GM12878 (cell line): ENCODE data around the gene ARID5B. TPM values are rescaled to one million over a fixed set of nuclear protein-coding genes. Genes with fewer than 3 reads are reported as not detected.

Experiments used
- ATAC-seq: fragments of 200-7000 bp; cut with Tn5 transposase; 3 replicates; pipeline ENCODE4 v1.9.1; 2020; ENCODE audit warnings: mild to moderate bottlenecking, moderate library complexity
- BruUV-seq: library from RNA; stranded (reverse); fragments of 400-500 nt; replicated peaks from 2 replicates; lab custom pipeline; 2021; lab: Mats Ljungman, UMichigan
- CTCF ChIA-PET: fragments of 300-600 bp; sonication (Branson Sonifier 250); formaldehyde crosslinking; extraction: SDS; loops from one replicate; lab custom pipeline; 2021; ENCODE audit warnings: inconsistent platforms; lab: Yijun Ruan, JAX
- POLR2A ChIA-PET: fragments of 350-600 bp; formaldehyde crosslinking; extraction: SDS; loops from one replicate; lab custom pipeline; 2021; ENCODE audit warnings: inconsistent platforms; lab: Charles Lee
- RAD21 ChIA-PET: fragments of 300-600 bp; sonication (Branson Sonifier 250); formaldehyde crosslinking; loops from one replicate; lab custom pipeline; 2023; ENCODE audit warnings: antibody characterized with exemption; ENCODE audit not compliant: unreplicated experiment; lab: Charles Lee
- SMC1A ChIA-PET: fragments of 300-600 bp; sonication (Branson Sonifier 250); formaldehyde crosslinking; loops from one replicate; lab custom pipeline; 2023; ENCODE audit not compliant: unreplicated experiment, uncharacterized antibody; lab: Charles Lee
- DNase-seq: peaks from one replicate; pipeline ENCODE4 v3.0.0-alpha.2; 2011; ENCODE audit warnings: low read depth, low spot score
- FAIRE-seq: peaks from 3 replicates; lab custom pipeline; 2011; peaks lifted over from hg19 to GRCh38; lab: Jason Lieb, UNC
- H2AFZ ChIP-seq: 2 replicates; pipeline ENCODE4 v1.6.0; 2011; ENCODE audit warnings: low read depth, low read length, control low read depth; ENCODE audit not compliant: control insufficient read depth
- H3K27ac ChIP-seq: 2 replicates; pipeline ENCODE4 v1.5.1; 2011; ENCODE audit warnings: control low read depth; ENCODE audit not compliant: control insufficient read depth, insufficient read depth
- H3K27me3 ChIP-seq, 2 experiments: replicated peaks in 1 of 2; 2 replicates each; pipeline versions ENCODE4 v1.6.0 to v1.6.1; 2011; ENCODE audit warnings: low read length in 1 of 2; ENCODE audit not compliant: control insufficient read depth in 2 of 2, insufficient read depth in 2 of 2
- H3K36me3 ChIP-seq, 2 experiments: 2 replicates each; pipeline ENCODE4 v1.5.1; 2011; ENCODE audit warnings: low read length in 1 of 2; ENCODE audit not compliant: control insufficient read depth in 2 of 2, insufficient read depth in 2 of 2
- H3K4me1 ChIP-seq: 2 replicates; pipeline ENCODE4 v1.6.1; 2011; ENCODE audit warnings: mild to moderate bottlenecking, low read length, moderate library complexity, mixed read lengths; ENCODE audit not compliant: control insufficient read depth, insufficient read depth
- H3K4me2 ChIP-seq: 2 replicates; pipeline ENCODE4 v1.6.0; 2011; ENCODE audit warnings: control low read depth; ENCODE audit not compliant: control insufficient read depth, insufficient read depth
- H3K4me3 ChIP-seq: fragments of 200-600 bp; sonication (generic); 2 replicates; pipeline ENCODE4 v1.5.1; 2016
- H3K79me2 ChIP-seq: 2 replicates; pipeline ENCODE4 v1.6.0; 2011; ENCODE audit warnings: low read length; ENCODE audit not compliant: control insufficient read depth, insufficient read depth
- H3K9ac ChIP-seq: 2 replicates; pipeline ENCODE4 v1.8.0; 2011; ENCODE audit warnings: low read length, control low read depth, mixed read lengths; ENCODE audit not compliant: control insufficient read depth, insufficient read depth
- H3K9me3 ChIP-seq: replicated peaks from 3 replicates; pipeline ENCODE4 v1.5.1; 2011; ENCODE audit warnings: mild to moderate bottlenecking, low read length; ENCODE audit not compliant: control insufficient read depth, insufficient read depth
- H4K20me1 ChIP-seq: 2 replicates; pipeline ENCODE4 v1.6.0; 2011; ENCODE audit not compliant: control insufficient read depth, insufficient read depth
- BACH1 ChIP-seq: fragments of 450-650 bp; IDR thresholded peaks from 2 replicates; pipeline ENCODE4 v1.6.1; 2017; ENCODE audit warnings: mild to moderate bottlenecking, borderline replicate concordance
- CREM ChIP-seq: IDR thresholded peaks from 2 replicates; pipeline ENCODE4 v1.6.1; 2014; ENCODE audit warnings: antibody characterized with exemption, low read depth
- DPF2 ChIP-seq: fragments of 450-650 bp; IDR thresholded peaks from 2 replicates; pipeline ENCODE4 v1.6.1; 2017; ENCODE audit warnings: mild to moderate bottlenecking
- EP300 ChIP-seq, 2 experiments: fragments of 150-350 bp in 1 of 2; IDR thresholded peaks; 2 replicates each; pipeline ENCODE4 v1.6.1; 2011 to 2012; ENCODE audit warnings: low read depth in 2 of 2, low read length in 2 of 2, borderline replicate concordance in 1 of 2, improper control_type of control experiment in 1 of 2, inconsistent platforms in 1 of 2; ENCODE audit not compliant: control insufficient read depth in 1 of 2
- ETV6 ChIP-seq, 2 experiments: fragments of 450-650 bp in 1 of 2; IDR thresholded peaks in 1 of 2; conservative IDR thresholded peaks in 1 of 2; 2 replicates each; pipeline ENCODE4 v1.6.1; 2014; ENCODE audit warnings: antibody characterized with exemption in 1 of 2, borderline replicate concordance in 1 of 2, low read depth in 1 of 2, mild to moderate bottlenecking in 1 of 2, moderate library complexity in 1 of 2
- KAT2A ChIP-seq: conservative IDR thresholded peaks from 2 replicates; pipeline ENCODE4 v1.6.1; 2011; ENCODE audit warnings: low read depth, low read length; ENCODE audit not compliant: control insufficient read depth
- MEF2A ChIP-seq: IDR thresholded peaks from 2 replicates; pipeline ENCODE4 v1.6.1; 2011; ENCODE audit warnings: low read depth, mild to moderate bottlenecking, low read length, moderate library complexity; ENCODE audit not compliant: insufficient read depth
- MTA3 ChIP-seq: IDR thresholded peaks from 2 replicates; pipeline ENCODE4 v1.6.1; 2012; ENCODE audit warnings: low read length, inconsistent platforms, borderline replicate concordance
- POLR2AphosphoS2 ChIP-seq: IDR thresholded peaks from 2 replicates; pipeline ENCODE4 v1.6.1; 2011; ENCODE audit warnings: low read depth, mild to moderate bottlenecking, low read length, improper control_type of control experiment, moderate library complexity
- RAD21 ChIP-seq: IDR thresholded peaks from 2 replicates; pipeline ENCODE4 v1.6.1; 2011; ENCODE audit warnings: mild to moderate bottlenecking, low read depth, low read length, moderate library complexity; ENCODE audit not compliant: insufficient read depth
- SIX5 ChIP-seq: IDR thresholded peaks from 2 replicates; pipeline ENCODE4 v1.6.1; 2011; ENCODE audit warnings: mild to moderate bottlenecking, low read depth, low read length, moderate library complexity; ENCODE audit not compliant: severe bottlenecking
- SREBF1 ChIP-seq: IDR thresholded peaks from 2 replicates; pipeline ENCODE4 v1.6.1; 2012; ENCODE audit warnings: mild to moderate bottlenecking, low read length
- TBL1XR1 ChIP-seq: IDR thresholded peaks from 2 replicates; pipeline ENCODE4 v1.6.1; 2012; ENCODE audit warnings: low read depth, low read length, improper control_type of control experiment
- WGBS: methylation state at CpG from one replicate; pipeline ENCODE4 v1.1.6; 2016; ENCODE audit warnings: low lambda C conversion rate; ENCODE audit not compliant: insufficient replicate concordance, insufficient coverage; ENCODE audit errors: missing lambda C conversion rate; 5-methylcytosine and 5-hydroxymethylcytosine counted together
- in situ Hi-C: fragments of 300-500 bp; cut with MboI; formaldehyde crosslinking; loops from 9 replicates; pipeline ENCODE4 v1.14.3; 2018; ENCODE audit warnings: mixed read lengths
- intact Hi-C: fragments of 100-400 bp; cut with micrococcal nuclease; formaldehyde crosslinking; loops from one replicate; pipeline ENCODE4 v1.14.2; 2022; ENCODE audit not compliant: unreplicated experiment
- polyA plus RNA-seq, 11 experiments: library from polyadenylated mRNA; depleted of rRNA in 4 of 11; unstranded in 6 of 11; stranded (reverse) in 5 of 11; fragments of >200 nt; fragmentation: Nextera tagmentation in 4 of 11; fragmentation: Illumina TruSeq in 1 of 11; extraction: Ambion mirVana in 4 of 11; extraction: Trizol in 1 of 11; gene quantifications; 1 replicate in 1 of 11; 2 replicates in 10 of 11; pipeline versions ENCODE4 v1.2.1 to v1.2.3, GENCODE V29; 2011 to 2016; ENCODE audit warnings: inconsistent platforms in 2 of 11, missing spikeins in 2 of 11, low read depth in 1 of 11
- total RNA-seq, 4 experiments: library from RNA; depleted of rRNA in 3 of 4; stranded (reverse); fragments of >200 nt in 3 of 4; fragmentation: Illumina TruSeq in 1 of 4; extraction: Trizol in 1 of 4; gene quantifications; 2 replicates each; pipeline versions ENCODE4 v1.2.1 to v1.2.3, GENCODE V29; 2013 to 2021
- TF ChIP-seq, protein P1 (sequence below), 3 experiments: IDR thresholded peaks in 2 of 3; conservative IDR thresholded peaks in 1 of 3; 2 replicates each; pipeline ENCODE4 v1.5.1; 2011; ENCODE audit warnings: low read depth in 3 of 3, low read length in 3 of 3, mild to moderate bottlenecking in 3 of 3, control low read depth in 2 of 3, moderate library complexity in 2 of 3, inconsistent platforms in 1 of 3, mixed read lengths in 1 of 3; ENCODE audit not compliant: control insufficient read depth in 2 of 3, insufficient read depth in 1 of 3; ENCODE audit errors: extremely low read depth in 1 of 3
- TF ChIP-seq, protein P2 (sequence below): IDR thresholded peaks from 2 replicates; pipeline ENCODE4 v1.6.1; 2011; ENCODE audit warnings: low read depth, low read length, improper control_type of control experiment, borderline replicate concordance
- TF ChIP-seq, protein P3 (sequence below): fragments of 450-650 bp; formaldehyde crosslinking; IDR thresholded peaks from 2 replicates; pipeline ENCODE4 v1.4.0; 2022; ENCODE audit warnings: mild to moderate bottlenecking, moderate library complexity

The ARID5B gene
- total and polyA plus RNA-seq, 10 of the 15 experiments (the other 5 are each of a cell fraction or from before 2014, with no cell fraction given) = 2.7 to 8.5 (median 6.1) TPM

- FAIRE-seq (peak; percentile 96), ATAC-seq (peak; percentile 94), DNase-seq (peak; percentile 97)
- no peaks in the 10 kb centered on the region for H3K9me3 ChIP-seq
- in situ Hi-C loops = no loop called here
- H3K4me1 ChIP-seq = peaks cover 45% of the 10 kb centered on the region
- H3K27ac ChIP-seq = peak overlapping the region; percentile 98
- POLR2A ChIA-PET = interaction anchor here (0.9 to 1.8 kb wide), 5 partner anchors 9 to 85 kb away, joined by 3 to 4 read pairs (median 4); no protein-coding TSS in a partner anchor
- 2% methylated on average over 2 of the region's 2 CpGs for whole genome bisulfite sequencing
- H3K27me3 ChIP-seq = no peaks in the 10 kb centered on the region
- H3K79me2 ChIP-seq = peaks cover 48% of the 10 kb centered on the region
- BruUV-seq = no TSS peak
- no peaks in the 10 kb centered on the region for H4K20me1 ChIP-seq
- peak overlapping the region; percentile 36 for H3K4me3 ChIP-seq
- SMC1A ChIA-PET = interaction anchor here (0.8 to 3.7 kb wide), 17 partner anchors 9 to 256 kb away, joined by 3 to 25 read pairs (median 4); partner anchors contain the start of gene ARID5B
- RAD21 ChIA-PET = interaction anchor here (0.9 to 2.1 kb wide), 7 partner anchors 12 to 255 kb away, joined by 3 to 12 read pairs (median 5); no protein-coding TSS in a partner anchor
- no peaks in the 10 kb centered on the region for H3K36me3 ChIP-seq
- peak overlapping the region; percentile 77 for H3K4me2 ChIP-seq
- intact Hi-C loops = loop anchor here (1.0 to 5.0 kb wide), 3 partner anchors 25 to 87 kb away; partner anchors contain the start of gene ARID5B
- CTCF ChIA-PET = interaction anchor here (0.7 to 1.8 kb wide), 11 partner anchors 9 to 92 kb away, joined by 3 to 6 read pairs (median 3); no protein-coding TSS in a partner anchor
- H3K9ac ChIP-seq = peak overlapping the region; percentile 68
- no peak overlapping the region for H2AFZ ChIP-seq
- TF ChIP-seq KAT2A (no peak), RAD21 (no peak), SIX5 (no peak), POLR2AphosphoS2 (no peak), MEF2A (peak; percentile 67; the same call in 1 of the 2 replicates), BACH1 (peak; percentile 67; the same call in 1 of the 2 replicates), CREM (peak; percentile 93), ETV6 (conservative IDR thresholded peaks at IDR 0.05 in 1 of 2, IDR thresholded peaks at IDR 0.05 in 1 of 2; ENCODE audit: borderline replicate concordance in 1 of 2, low read depth in 1 of 2) (peak in 1 of 2 experiments; percentile 91; a peak in 2 of 4 replicates), DPF2 (peak; percentile 79), MTA3 (peak; percentile 75), SREBF1 (peak; percentile 62), EP300 (IDR thresholded peaks at IDR 0.05; ENCODE audit: borderline replicate concordance in 1 of 2, control insufficient read depth in 1 of 2, low read depth in 2 of 2, low read length in 2 of 2) (peak; percentile 96 to 98), TBL1XR1 (peak; percentile 35; the same call in 1 of the 2 replicates)
- TF ChIP-seq, protein P1, sequence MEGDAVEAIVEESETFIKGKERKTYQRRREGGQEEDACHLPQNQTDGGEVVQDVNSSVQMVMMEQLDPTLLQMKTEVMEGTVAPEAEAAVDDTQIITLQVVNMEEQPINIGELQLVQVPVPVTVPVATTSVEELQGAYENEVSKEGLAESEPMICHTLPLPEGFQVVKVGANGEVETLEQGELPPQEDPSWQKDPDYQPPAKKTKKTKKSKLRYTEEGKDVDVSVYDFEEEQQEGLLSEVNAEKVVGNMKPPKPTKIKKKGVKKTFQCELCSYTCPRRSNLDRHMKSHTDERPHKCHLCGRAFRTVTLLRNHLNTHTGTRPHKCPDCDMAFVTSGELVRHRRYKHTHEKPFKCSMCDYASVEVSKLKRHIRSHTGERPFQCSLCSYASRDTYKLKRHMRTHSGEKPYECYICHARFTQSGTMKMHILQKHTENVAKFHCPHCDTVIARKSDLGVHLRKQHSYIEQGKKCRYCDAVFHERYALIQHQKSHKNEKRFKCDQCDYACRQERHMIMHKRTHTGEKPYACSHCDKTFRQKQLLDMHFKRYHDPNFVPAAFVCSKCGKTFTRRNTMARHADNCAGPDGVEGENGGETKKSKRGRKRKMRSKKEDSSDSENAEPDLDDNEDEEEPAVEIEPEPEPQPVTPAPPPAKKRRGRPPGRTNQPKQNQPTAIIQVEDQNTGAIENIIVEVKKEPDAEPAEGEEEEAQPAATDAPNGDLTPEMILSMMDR (IDR thresholded peaks at IDR 0.05 in 2 of 3, conservative IDR thresholded peaks at IDR 0.05 in 1 of 3; ENCODE audit: control insufficient read depth in 2 of 3, extremely low read depth in 1 of 3, insufficient read depth in 1 of 3, low read depth in 3 of 3, low read length in 3 of 3) = no peak
- TF ChIP-seq, protein P2, sequence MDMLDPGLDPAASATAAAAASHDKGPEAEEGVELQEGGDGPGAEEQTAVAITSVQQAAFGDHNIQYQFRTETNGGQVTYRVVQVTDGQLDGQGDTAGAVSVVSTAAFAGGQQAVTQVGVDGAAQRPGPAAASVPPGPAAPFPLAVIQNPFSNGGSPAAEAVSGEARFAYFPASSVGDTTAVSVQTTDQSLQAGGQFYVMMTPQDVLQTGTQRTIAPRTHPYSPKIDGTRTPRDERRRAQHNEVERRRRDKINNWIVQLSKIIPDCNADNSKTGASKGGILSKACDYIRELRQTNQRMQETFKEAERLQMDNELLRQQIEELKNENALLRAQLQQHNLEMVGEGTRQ = no peak
- TF ChIP-seq, protein P3, sequence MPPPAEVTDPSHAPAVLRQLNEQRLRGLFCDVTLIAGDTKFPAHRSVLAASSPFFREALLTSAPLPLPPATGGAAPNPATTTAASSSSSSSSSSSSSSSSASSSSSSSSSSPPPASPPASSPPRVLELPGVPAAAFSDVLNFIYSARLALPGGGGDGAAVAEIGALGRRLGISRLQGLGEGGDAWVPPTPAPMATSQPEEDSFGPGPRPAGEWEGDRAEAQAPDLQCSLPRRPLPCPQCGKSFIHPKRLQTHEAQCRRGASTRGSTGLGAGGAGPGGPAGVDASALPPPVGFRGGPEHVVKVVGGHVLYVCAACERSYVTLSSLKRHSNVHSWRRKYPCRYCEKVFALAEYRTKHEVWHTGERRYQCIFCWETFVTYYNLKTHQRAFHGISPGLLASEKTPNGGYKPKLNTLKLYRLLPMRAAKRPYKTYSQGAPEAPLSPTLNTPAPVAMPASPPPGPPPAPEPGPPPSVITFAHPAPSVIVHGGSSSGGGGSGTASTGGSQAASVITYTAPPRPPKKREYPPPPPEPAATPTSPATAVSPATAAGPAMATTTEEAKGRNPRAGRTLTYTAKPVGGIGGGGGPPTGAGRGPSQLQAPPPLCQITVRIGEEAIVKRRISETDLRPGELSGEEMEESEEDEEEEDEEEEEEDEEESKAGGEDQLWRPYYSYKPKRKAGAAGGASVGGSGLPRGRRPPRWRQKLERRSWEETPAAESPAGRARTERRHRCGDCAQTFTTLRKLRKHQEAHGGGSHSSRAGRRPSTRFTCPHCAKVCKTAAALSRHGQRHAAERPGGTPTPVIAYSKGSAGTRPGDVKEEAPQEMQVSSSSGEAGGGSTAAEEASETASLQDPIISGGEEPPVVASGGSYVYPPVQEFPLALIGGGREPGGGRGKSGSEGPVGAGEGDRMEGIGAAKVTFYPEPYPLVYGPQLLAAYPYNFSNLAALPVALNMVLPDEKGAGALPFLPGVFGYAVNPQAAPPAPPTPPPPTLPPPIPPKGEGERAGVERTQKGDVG (CRISPR knock-in tag) = no peak
These were observed 86.5 kb downstream of the ARID5B start for GRCh38 chr10:61987951-61988379.
